ENCODE results near the gene SREBF1. TPM values are rescaled to one million over a fixed set of nuclear protein-coding genes. Genes with fewer than 3 reads are reported as not detected.

SREBF1 gene
- total and polyA plus RNA-seq, 2 of the 8 experiments (the other 6 are each of a cell fraction or from before 2014, with no cell fraction given): 28.6 to 70.8 TPM

- no peak for TF ChIP-seq CHD2 (IDR thresholded peaks at IDR 0.05; ENCODE audit: low read length)
- no peak for TF ChIP-seq MAFK (IDR thresholded peaks at IDR 0.05; ENCODE audit: low read depth, low read length)
- peak; percentile 57; the same call in 1 of the 2 replicates for TF ChIP-seq RFX5 (IDR thresholded peaks at IDR 0.05; ENCODE audit: borderline replicate concordance, low read depth, low read length)
- peak; percentile 37; the same call in 1 of the 2 replicates for TF ChIP-seq MAX (IDR thresholded peaks at IDR 0.05)
- TF ChIP-seq TAF1 (IDR thresholded peaks at IDR 0.05; ENCODE audit: low read depth, low read length): peak; percentile 58; the same call in 1 of the 2 replicates
- TF ChIP-seq KDM1A (IDR thresholded peaks at IDR 0.05; ENCODE audit: borderline replicate concordance, low read length): peak; percentile 55
- no peak; the same call in 1 of the 2 replicates for TF ChIP-seq BACH1 (IDR thresholded peaks at IDR 0.05; ENCODE audit: low read length)
Measured at GRCh38 chr17:17810084-17810894, 26.5 kb downstream of the SREBF1 start (continued).
